H1 (cell line): ENCODE results near the gene TDRKH.

ENCODE experiments used
- CHD1 ChIP-seq: IDR thresholded peaks from 2 replicates; pipeline ENCODE4 v1.6.1; 2012; ENCODE audit warnings: low read depth, low read length, improper control_type of control experiment
- CHD2 ChIP-seq: IDR thresholded peaks from 2 replicates; pipeline ENCODE4 v1.6.1; 2012; ENCODE audit warnings: low read length, improper control_type of control experiment
- CTCF ChIP-seq, 3 experiments: IDR thresholded peaks; 1 replicate in 2 of 3; 2 replicates in 1 of 3; pipeline versions ENCODE4 v1.5.1 to v1.6.1; 2011; ENCODE audit warnings: low read length in 3 of 3, mild to moderate bottlenecking in 3 of 3, inconsistent platforms in 2 of 3, low read depth in 1 of 3, moderate library complexity in 1 of 3; ENCODE audit not compliant: insufficient read depth in 1 of 3; ENCODE audit errors: control extremely low read depth in 1 of 3
- HDAC6 ChIP-seq: IDR thresholded peaks from one replicate; pipeline ENCODE4 v1.7.1; 2012; ENCODE audit warnings: low read depth, mild to moderate bottlenecking, inconsistent platforms, low read length, moderate library complexity
- MAFK ChIP-seq: IDR thresholded peaks from 2 replicates; pipeline ENCODE4 v1.6.1; 2012; ENCODE audit warnings: low read depth, mild to moderate bottlenecking, improper control_type of control experiment, low read length
- POLR2AphosphoS5 ChIP-seq: IDR thresholded peaks from 2 replicates; pipeline ENCODE4 v1.6.1; 2011; ENCODE audit warnings: low read depth, low read length
- RFX5 ChIP-seq: IDR thresholded peaks from 2 replicates; pipeline ENCODE4 v1.6.1; 2011; ENCODE audit warnings: low read depth, low read length, improper control_type of control experiment, borderline replicate concordance

- TF ChIP-seq RFX5, result no peak
- TF ChIP-seq POLR2AphosphoS5, result no peak
- no peak for TF ChIP-seq CHD2
- no peak for TF ChIP-seq MAFK
- no peak for TF ChIP-seq HDAC6
- no peak for TF ChIP-seq CTCF (IDR thresholded peaks at IDR 0.05; ENCODE audit: control extremely low read depth in 1 of 3, insufficient read depth in 1 of 3, low read depth in 1 of 3, low read length in 3 of 3)
- no peak for TF ChIP-seq CHD1
These were observed 52.8 kb downstream of the TDRKH start for GRCh38 chr1:151737479-151737878.
